ENCODE measurements around the gene DUXB.
A peak's percentile ranks its signal among the peaks of the same experiment; 100 is the strongest.

DUXB gene

GRCh38 chr16:75701361-75701760 lies at the start of gene DUXB:
Gene DUXB (minus strand): TSS chr16:75701461. CDS start chr16:75701418, 43 bp downstream.
- no peak for DNase-seq (ENCODE audit: low spot score)

- no peak for DNase-seq (ENCODE audit: low spot score)
Measured at GRCh38 chr16:75750528-75750927, 49.3 kb upstream of the DUXB start.

- DNase-seq (ENCODE audit: low spot score): no peak
Measured at GRCh38 chr16:75746359-75746758, 45.1 kb upstream of the DUXB start.

GRCh38 chr16:75745823-75746222 lies 44.6 kb upstream of the DUXB start:
- no peak for DNase-seq (ENCODE audit: low spot score)

DNA sequence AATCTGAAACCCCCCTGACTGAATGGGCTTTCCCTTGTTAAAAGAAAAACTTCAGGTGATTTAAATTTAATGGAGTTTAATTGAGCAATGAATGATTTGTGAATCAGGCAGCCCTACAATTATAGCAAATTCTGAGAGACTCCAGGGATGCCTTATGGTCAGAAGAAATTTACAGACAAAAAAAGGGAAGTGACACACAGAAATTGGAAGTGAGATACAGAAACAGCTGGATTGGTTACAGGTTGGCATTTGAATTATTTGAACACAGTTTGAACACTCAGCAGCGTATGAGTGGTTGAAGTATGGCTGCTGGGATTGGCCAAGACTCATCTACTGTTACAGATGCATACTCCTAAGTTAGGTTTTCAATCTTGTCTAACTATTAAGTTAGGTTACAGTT lies 44.0 kb upstream of the DUXB start:
- DNase-seq (ENCODE audit: low spot score): no peak

- DNase-seq (ENCODE audit: low spot score): no peak
Measured at GRCh38 chr16:75742424-75743047, 41.3 kb upstream of the DUXB start.

DNA sequence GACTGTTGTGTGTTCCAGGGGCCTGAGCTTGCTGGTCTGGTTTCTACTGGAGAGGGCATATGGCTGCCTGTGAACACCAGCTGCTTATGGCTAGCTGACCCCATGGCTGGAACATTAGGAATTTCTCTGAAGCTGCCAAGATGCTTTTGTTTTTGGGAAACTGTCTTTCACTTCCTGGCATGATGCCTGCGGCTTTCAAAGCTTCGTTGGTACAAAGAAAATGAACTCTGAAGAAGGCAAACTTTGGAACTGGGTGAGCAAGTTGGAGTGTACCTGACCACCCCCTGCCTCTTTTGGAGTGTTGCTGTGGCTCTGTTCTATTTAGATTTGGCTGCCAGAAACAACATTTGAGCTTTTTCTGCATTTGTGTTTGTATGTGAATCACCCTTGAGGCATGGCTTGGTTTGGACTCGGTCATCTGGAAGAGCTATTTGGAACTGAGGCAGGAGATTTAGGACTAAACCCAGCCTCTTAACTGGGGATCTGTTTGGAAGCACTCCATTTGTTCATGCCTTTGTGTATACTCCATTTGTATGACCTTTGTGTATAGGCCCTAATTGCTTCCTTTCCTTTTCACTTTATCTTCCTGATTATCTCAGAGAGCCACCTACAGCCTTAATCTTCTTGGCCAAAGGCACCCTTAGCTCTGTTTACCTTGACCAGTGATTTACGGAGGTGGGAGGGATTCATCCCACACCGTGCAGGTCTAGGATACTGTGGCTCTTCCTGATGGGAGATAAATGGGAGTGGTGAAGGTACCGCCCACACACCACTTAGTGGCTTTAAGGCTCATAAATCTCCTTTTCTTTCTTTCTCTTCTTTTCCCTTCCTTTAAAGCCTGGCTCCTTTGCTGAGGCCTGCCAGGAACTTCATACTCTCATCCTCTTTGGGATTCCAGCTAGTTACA lies 32.3 kb upstream of the DUXB start:
- DNase-seq (ENCODE audit: low spot score): peak; percentile 85

DNA sequence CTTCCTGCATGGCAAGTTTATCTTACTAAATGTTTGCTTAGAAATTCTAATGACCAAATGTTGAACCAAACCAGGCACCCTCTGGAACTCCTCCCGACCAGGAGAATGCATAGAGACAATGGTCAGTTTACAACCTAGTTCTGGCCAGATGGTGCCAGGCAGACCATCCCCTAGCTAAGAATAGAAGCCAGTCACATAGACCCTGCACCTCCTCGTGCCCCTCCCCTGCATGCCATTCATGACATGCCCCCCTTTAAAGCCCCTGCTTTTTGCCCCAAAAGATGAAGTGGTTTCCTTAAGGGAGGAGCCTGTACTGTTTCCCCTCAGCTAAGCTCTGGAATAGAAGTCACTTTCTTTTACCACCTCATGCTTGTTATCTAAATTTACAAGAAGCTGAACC lies 31.6 kb upstream of the DUXB start:
- DNase-seq (ENCODE audit: low spot score): no peak

DNA sequence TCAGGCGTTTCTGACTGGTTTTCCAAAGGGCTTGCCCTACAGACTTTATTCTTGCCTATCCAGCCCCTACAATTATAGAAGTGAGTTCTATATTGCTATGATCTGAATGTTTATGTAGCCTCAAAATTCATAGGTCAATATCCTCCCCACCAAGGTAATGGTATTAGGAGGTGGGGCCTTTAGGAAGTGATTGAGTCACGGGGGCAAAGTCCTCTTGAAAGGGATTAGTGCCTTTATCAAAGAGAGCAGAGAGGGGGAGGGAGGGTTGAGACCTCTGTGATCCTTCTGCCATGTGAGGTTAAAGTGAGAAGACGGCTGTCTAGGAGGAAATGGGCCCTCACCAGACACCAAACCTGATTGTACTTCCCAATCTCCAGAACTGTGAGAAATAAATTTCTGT lies 26.0 kb upstream of the DUXB start:
- DNase-seq (ENCODE audit: low spot score): no peak

DNA sequence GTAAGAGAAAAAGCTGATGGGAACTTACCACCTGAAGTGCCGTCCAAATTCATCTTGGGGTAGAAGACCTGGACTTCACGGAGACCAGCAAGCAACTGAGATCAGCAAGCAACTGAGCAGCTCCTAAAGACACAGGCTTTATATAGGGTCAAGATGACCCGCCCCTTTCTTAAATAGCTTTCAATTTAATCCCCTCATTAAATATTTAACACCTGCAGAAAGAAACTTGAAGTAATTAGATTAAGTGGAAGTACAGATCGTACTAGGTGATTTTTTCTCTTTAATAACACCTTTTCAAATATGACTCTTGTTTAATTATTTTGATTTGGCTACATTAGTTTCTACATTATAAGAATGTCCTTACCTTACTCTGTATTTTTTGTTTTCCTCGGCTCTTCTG lies 25.1 kb upstream of the DUXB start, which contains the start of gene CPHXL:
CPHXL (minus strand) TSS at position 101 of the 400 bp plus-strand sequence; CDS start at position 53, 48 bp downstream.
- no peak for DNase-seq (ENCODE audit: low spot score)

GRCh38 chr16:75718452-75718851 lies 17.2 kb upstream of the DUXB start:
- no peak for DNase-seq (ENCODE audit: low spot score)

GRCh38 chr16:75714661-75715060 lies 13.4 kb upstream of the DUXB start:
- no peak for DNase-seq (ENCODE audit: low spot score)

- no peak for DNase-seq (ENCODE audit: low spot score)
Measured at GRCh38 chr16:75710344-75710743, 9.1 kb upstream of the DUXB start.

GRCh38 chr16:75703306-75703705 lies 2.0 kb upstream of the DUXB start:
- no peak for DNase-seq (ENCODE audit: low spot score)

- no peak for DNase-seq (ENCODE audit: low spot score)
Measured at GRCh38 chr16:75702242-75702641, 981 bp upstream of the DUXB start.

GRCh38 chr16:75697571-75697970 lies 3.7 kb downstream of the DUXB start:
- no peak for DNase-seq (ENCODE audit: low spot score)

DNA sequence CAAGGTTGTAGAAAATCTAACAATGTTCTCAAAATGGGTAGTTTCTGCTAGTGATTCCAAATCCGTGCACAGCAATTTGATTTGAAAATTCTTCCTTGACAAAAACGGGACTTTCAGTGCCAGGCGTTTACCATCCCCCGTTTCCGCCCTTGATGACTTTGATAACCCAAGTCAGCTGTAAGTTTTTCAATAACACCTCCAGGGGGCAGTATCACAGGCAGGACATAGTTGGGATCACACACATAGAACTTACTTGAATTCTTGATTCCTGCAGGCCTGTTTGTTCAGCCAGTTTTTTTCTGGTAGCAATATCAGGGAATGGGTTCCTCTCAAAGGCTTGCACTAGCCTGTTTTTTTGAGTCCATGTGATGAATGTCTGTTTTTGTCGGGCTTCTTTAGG lies 5.6 kb downstream of the DUXB start:
- DNase-seq (ENCODE audit: low spot score): no peak

DNA sequence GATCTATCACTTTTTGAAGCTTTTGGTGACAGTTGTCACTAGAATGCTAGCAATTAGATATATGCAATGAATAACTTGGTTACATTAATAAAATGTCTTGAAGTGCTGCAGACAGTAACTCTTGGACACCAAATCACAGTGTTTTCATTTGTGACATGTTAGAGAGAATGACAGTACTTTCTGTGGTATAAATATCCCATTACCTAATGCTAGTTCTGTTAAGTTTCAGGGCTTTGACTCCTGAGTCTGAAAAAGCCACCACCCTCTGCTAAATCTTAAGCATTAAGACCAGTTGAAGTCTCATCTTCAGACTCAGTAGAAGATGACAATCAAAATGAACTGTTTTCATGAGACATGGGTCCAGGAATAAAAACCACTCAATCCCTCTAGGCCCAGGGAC lies 13.9 kb downstream of the DUXB start:
- DNase-seq (ENCODE audit: low spot score): no peak

GRCh38 chr16:75682308-75682707 lies 19.0 kb downstream of the DUXB start:
- DNase-seq (ENCODE audit: low spot score): no peak

- no peak for DNase-seq (ENCODE audit: low spot score)
Measured at GRCh38 chr16:75679366-75679765, 21.9 kb downstream of the DUXB start.

DNA sequence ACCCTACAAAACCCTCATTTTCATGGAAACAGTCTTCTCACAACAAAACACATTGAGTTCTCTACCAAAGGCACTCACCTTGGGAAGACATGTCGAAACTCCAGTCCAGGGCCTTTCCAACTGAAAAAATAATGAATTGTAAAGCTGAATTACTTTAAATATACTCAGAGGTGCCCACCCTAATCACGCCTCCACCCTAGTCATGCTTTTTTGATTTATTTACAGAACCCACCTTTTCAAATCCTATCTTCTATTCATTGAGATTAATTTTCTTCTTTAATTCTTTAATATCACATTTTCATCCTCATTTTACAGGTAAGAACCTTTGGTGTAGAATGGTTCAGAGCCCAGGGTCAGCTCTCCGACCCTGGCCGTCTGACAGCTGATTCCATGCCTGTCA lies 24.4 kb downstream of the DUXB start, which contains the start of gene CPHXL2:
CPHXL2 (minus strand) TSS at position 101 of the 400 bp plus-strand sequence; CDS start at position 91, 10 bp downstream.
- no peak for DNase-seq (ENCODE audit: low spot score)

DNA sequence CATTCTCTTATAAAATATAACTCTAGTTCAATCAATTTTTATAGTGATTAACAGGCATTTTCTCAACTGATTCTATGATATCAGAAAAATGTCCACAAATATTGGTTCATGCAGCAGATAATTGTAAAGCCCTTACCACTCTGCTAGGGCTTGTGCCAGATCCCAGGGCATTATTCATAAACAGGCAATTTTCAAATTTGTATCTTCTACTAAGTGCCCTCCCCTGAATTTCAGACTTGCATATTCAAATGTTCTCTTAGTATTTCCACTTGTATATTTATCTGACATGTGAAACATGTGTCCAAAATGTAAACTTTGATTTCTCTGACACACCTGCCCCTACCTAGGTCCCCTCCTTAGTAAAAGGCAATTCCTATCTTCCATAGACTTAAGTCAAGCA lies 33.8 kb downstream of the DUXB start:
- no peak for DNase-seq (ENCODE audit: low spot score)

DNA sequence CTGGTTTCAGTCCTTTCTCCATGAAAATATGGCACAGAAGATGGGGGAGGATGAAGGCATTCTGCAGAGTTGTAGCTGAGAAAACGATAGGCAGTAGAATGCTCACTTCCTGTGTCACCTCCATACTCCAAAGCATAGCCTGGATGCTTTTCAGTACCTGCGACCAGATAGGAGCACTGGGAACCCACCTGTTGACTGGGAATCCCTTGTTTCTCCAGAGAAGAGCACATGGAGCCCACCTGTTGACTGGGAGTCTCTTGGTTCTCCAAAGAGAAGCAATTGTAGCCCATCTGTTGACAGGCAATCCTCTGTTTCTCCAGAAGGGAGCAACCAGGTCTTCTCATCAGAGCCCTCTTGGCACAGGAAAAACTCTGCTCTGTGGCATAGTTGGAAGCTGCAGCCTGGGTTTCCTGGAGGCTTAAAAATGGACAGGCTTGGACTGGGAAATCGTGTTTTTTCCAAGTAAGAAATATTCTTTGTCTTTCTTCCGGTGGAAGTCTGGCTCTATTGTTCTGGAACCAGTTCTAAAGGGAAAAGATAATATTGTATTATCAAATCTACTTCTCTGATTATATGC lies 40.4 kb downstream of the DUXB start:
- DNase-seq (ENCODE audit: low spot score): no peak
